IPS-20b (cell line): ENCODE measurements around the gene BNC1.
"Not testable (repeated sequence)": the region's sequence is repeated elsewhere in the genome, so short reads cannot be mapped to it uniquely, and the experiment has no call there.

Source experiments
- H3K27ac ChIP-seq: one replicate; pipeline ENCODE4 v1.5.1; 2013; ENCODE audit warnings: low read length
- H3K27me3 ChIP-seq: 2 replicates; pipeline ENCODE4 v1.6.1; 2013; ENCODE audit warnings: mild to moderate bottlenecking, low read length, inconsistent platforms; ENCODE audit not compliant: insufficient read depth
- H3K36me3 ChIP-seq: 2 replicates; pipeline ENCODE4 v1.6.1; 2013; ENCODE audit warnings: low read depth, mild to moderate bottlenecking, inconsistent platforms, low read length, moderate library complexity; ENCODE audit not compliant: insufficient read depth
- H3K4me1 ChIP-seq: 2 replicates; pipeline ENCODE4 v1.6.1; 2013; ENCODE audit warnings: mild to moderate bottlenecking, control low read depth, inconsistent platforms, low read length, moderate library complexity; ENCODE audit not compliant: insufficient read depth
- H3K4me3 ChIP-seq: 2 replicates; pipeline ENCODE4 v1.5.1; 2013; ENCODE audit warnings: mild to moderate bottlenecking, low read length, inconsistent platforms
- H3K9ac ChIP-seq: 2 replicates; pipeline ENCODE4 v1.6.1; 2013; ENCODE audit warnings: low read depth, mild to moderate bottlenecking, inconsistent platforms, low read length, moderate library complexity
- H3K9me3 ChIP-seq: 2 replicates; pipeline ENCODE4 v1.6.1; 2013; ENCODE audit warnings: mild to moderate bottlenecking, low read depth, low read length, inconsistent platforms; ENCODE audit not compliant: insufficient read depth

BNC1 gene

GRCh38 chr15:83230242-83230641, 54.2 kb downstream of the BNC1 start:
- H3K4me1 ChIP-seq: no peaks in the 10 kb centered on the region
- no peaks in the 10 kb centered on the region for H3K36me3 ChIP-seq
- no peak overlapping the region for H3K27ac ChIP-seq
- H3K9ac ChIP-seq: no peak overlapping the region
- 0 out of 2 replicates have a peak, but pooled peaks cover 8% of the 10 kb centered on the region for H3K9me3 ChIP-seq
- 0 out of 2 replicates have a peak overlapping the region, but pooled peaks have one; percentile 29 for H3K4me3 ChIP-seq
- no peaks in the 10 kb centered on the region for H3K27me3 ChIP-seq

GRCh38 chr15:83225449-83225848, 59.0 kb downstream of the BNC1 start:
- no peaks in the 10 kb centered on the region for H3K4me1 ChIP-seq
- H3K27ac ChIP-seq: no peak overlapping the region
- H3K9me3 ChIP-seq: peaks cover 16% of the 10 kb centered on the region
- H3K9ac ChIP-seq: no peak overlapping the region
- no peaks in the 10 kb centered on the region for H3K36me3 ChIP-seq
- no peak overlapping the region for H3K4me3 ChIP-seq
- H3K27me3 ChIP-seq: no peaks in the 10 kb centered on the region

GRCh38 chr15:83221781-83222180, 62.7 kb downstream of the BNC1 start:
- not testable (repeated sequence) for H3K9ac ChIP-seq, H3K27me3 ChIP-seq, H3K4me3 ChIP-seq, H3K36me3 ChIP-seq, H3K27ac ChIP-seq, H3K4me1 ChIP-seq
- H3K9me3 ChIP-seq: peaks cover 12% of the 10 kb centered on the region

- no peaks in the 10 kb centered on the region for H3K27me3 ChIP-seq
- H3K9ac ChIP-seq: no peak overlapping the region
- H3K27ac ChIP-seq: no peak overlapping the region
- H3K4me1 ChIP-seq: no peaks in the 10 kb centered on the region
- no peak overlapping the region for H3K4me3 ChIP-seq
- H3K36me3 ChIP-seq: no peaks in the 10 kb centered on the region
- H3K9me3 ChIP-seq: peaks cover 12% of the 10 kb centered on the region
Measured at GRCh38 chr15:83219026-83219425, 65.4 kb downstream of the BNC1 start.

GRCh38 chr15:83215306-83215705, 69.2 kb downstream of the BNC1 start:
- no peak overlapping the region for H3K27ac ChIP-seq
- no peaks in the 10 kb centered on the region for H3K36me3 ChIP-seq
- no peak overlapping the region for H3K4me3 ChIP-seq
- no peaks in the 10 kb centered on the region for H3K27me3 ChIP-seq
- H3K9me3 ChIP-seq: no peaks in the 10 kb centered on the region; the same call in 1 of the 2 replicates
- H3K9ac ChIP-seq: no peak overlapping the region
- no peaks in the 10 kb centered on the region for H3K4me1 ChIP-seq

GRCh38 chr15:83210619-83211018, 73.8 kb downstream of the BNC1 start:
- Histone ChIP-seq H3K9ac (no peak overlapping the region), H3K9me3 (no peaks in the 10 kb centered on the region; the same call in 1 of the 2 replicates), H3K27ac (no peak overlapping the region), H3K36me3 (no peaks in the 10 kb centered on the region), H3K4me3 (no peak overlapping the region), H3K4me1 (peaks cover 15% of the 10 kb centered on the region), H3K27me3 (no peaks in the 10 kb centered on the region)

GRCh38 chr15:83209333-83209732, 75.1 kb downstream of the BNC1 start:
- Histone ChIP-seq H3K9ac (peak overlapping the region; percentile 86; the same call in 1 of the 2 replicates), H3K27ac (no peak overlapping the region), H3K27me3 (no peaks in the 10 kb centered on the region), H3K9me3 (no peaks in the 10 kb centered on the region), H3K36me3 (no peaks in the 10 kb centered on the region), H3K4me3 (no peak overlapping the region), H3K4me1 (peaks cover 26% of the 10 kb centered on the region)

GRCh38 chr15:83208367-83208661, 76.2 kb downstream of the BNC1 start:
- Histone ChIP-seq H3K4me3 (peak overlapping the region; percentile 57), H3K36me3 (no peaks in the 10 kb centered on the region), H3K27me3 (no peaks in the 10 kb centered on the region), H3K9me3 (no peaks in the 10 kb centered on the region), H3K4me1 (peaks cover 26% of the 10 kb centered on the region), H3K27ac (peak overlapping the region; percentile 34), H3K9ac (peak overlapping the region; percentile 86; the same call in 1 of the 2 replicates)

GRCh38 chr15:83207660-83208366, 76.7 kb downstream of the BNC1 start, which contains the start of gene HDGFL3:
Gene HDGFL3 (minus strand): TSS chr15:83207823. CDS start chr15:83207414, 409 bp downstream.
- peak within 1 kb of the TSS; percentile 89; the same call in 1 of the 2 replicates for H3K9ac ChIP-seq
- H3K27ac ChIP-seq: peak within 1 kb of the TSS; percentile 72
- no peaks in the 10 kb centered on the region for H3K36me3 ChIP-seq
- H3K27me3 ChIP-seq: no peaks in the 10 kb centered on the region
- H3K4me3 ChIP-seq: peak within 1 kb of the TSS; percentile 96
- peaks cover 27% of the 10 kb centered on the region for H3K4me1 ChIP-seq
- H3K9me3 ChIP-seq: no peaks in the 10 kb centered on the region

GRCh38 chr15:83207009-83207659, 77.3 kb downstream of the BNC1 start:
- Histone ChIP-seq H3K9me3 (no peaks in the 10 kb centered on the region), H3K9ac (peak overlapping the region; percentile 89; the same call in 1 of the 2 replicates), H3K4me1 (peaks cover 29% of the 10 kb centered on the region), H3K4me3 (peak overlapping the region; percentile 96), H3K27ac (peak overlapping the region; percentile 72), H3K36me3 (no peaks in the 10 kb centered on the region), H3K27me3 (no peaks in the 10 kb centered on the region)

GRCh38 chr15:83206526-83207008, 77.9 kb downstream of the BNC1 start:
- Histone ChIP-seq H3K27me3 (no peaks in the 10 kb centered on the region), H3K27ac (peak overlapping the region; percentile 72), H3K36me3 (no peaks in the 10 kb centered on the region), H3K4me3 (peak overlapping the region; percentile 96), H3K9ac (peak overlapping the region; percentile 89; the same call in 1 of the 2 replicates), H3K9me3 (no peaks in the 10 kb centered on the region), H3K4me1 (peaks cover 29% of the 10 kb centered on the region)
